Peyer's patch (tissue), 4 donors: Measurements from ENCODE around the gene DIAPH2. TPM values are rescaled to one million over a fixed set of nuclear protein-coding genes. Genes with fewer than 3 reads are reported as not detected.

ENCODE experiments used
- DNase-seq, 3 donors: peaks; one replicate each; pipeline ENCODE4 v3.0.0-alpha.2; 2017 to 2019
- H3K27ac ChIP-seq, 4 donors: fragments of 200-600 bp; sonication (generic); one replicate each; pipeline ENCODE4 v1.5.1; 2016 to 2019
- H3K27me3 ChIP-seq, 2 donors: fragments of 200-600 bp; sonication (generic); one replicate each; pipeline ENCODE4 v1.5.1; 2019
- H3K36me3 ChIP-seq, 3 donors: fragments of 200-600 bp; sonication (generic); one replicate each; pipeline ENCODE4 v1.5.1; 2016 to 2019
- H3K4me1 ChIP-seq, 4 donors: fragments of 200-600 bp; sonication (generic); one replicate each; pipeline ENCODE4 v1.5.1; 2016 to 2019
- H3K4me3 ChIP-seq, 4 donors: fragments of 200-600 bp; sonication (generic); 1 replicate in 3 of 4; 2 replicates in 1 of 4; pipeline ENCODE4 v1.5.1; 2016 to 2019; ENCODE audit warnings: mild to moderate bottlenecking in 1 of 4
- H3K9me3 ChIP-seq, 4 donors: fragments of 200-600 bp; sonication (generic); one replicate each; pipeline ENCODE4 v1.5.1; 2016 to 2019; ENCODE audit warnings: mild to moderate bottlenecking in 1 of 4
- POLR2A ChIP-seq, 2 donors: fragments of 450-650 bp; IDR thresholded peaks; one replicate each; pipeline ENCODE4 v1.5.1; 2017; ENCODE audit warnings: antibody characterized with exemption in 2 of 2, mild to moderate bottlenecking in 2 of 2, moderate library complexity in 2 of 2
- total RNA-seq, 4 donors: library from RNA; depleted of rRNA; stranded (reverse); fragments of >200 nt; gene quantifications; one replicate each; pipeline ENCODE4 v1.1.0, GENCODE V29; 2016
- TF ChIP-seq, protein P1 (sequence below), 6 experiments: fragments of 450-650 bp in 4 of 6; fragments of 200-600 bp in 2 of 6; sonication (generic) in 1 of 6; IDR thresholded peaks; one replicate each; pipeline ENCODE4 v1.5.1; 2017 to 2019; ENCODE audit warnings: antibody characterized with exemption in 6 of 6, mild to moderate bottlenecking in 3 of 6, moderate library complexity in 1 of 6

Gene DIAPH2
- total RNA-seq, 4 donors from 2014 or later, result 15.1 to 114 (median 33.0) TPM

DNA sequence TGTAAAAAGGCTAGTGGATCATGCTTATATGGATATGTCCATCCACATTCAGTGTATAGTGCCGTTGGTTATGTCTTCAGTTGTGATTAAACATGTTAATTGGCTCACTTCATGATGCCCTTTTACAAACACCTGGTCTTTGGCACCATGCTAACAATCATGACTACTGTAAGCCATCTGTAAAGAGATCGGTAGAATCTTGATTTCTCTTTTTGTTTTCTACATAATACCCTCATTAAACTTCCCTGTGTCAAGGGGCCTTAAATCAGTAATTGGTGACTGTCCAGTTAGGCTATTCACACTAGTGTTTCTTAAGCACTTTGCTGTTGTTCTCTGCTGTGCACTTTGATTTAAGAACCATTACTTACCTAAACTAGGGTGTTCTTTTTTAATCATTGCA is 674.3 kb downstream of the DIAPH2 start:
- no peaks in the 10 kb centered on the region for H3K4me1 ChIP-seq
- no peak for DNase-seq
- H3K9me3 ChIP-seq, result no peaks in the 10 kb centered on the region
- no peak overlapping the region for H3K27ac ChIP-seq
- no peak overlapping the region for H3K4me3 ChIP-seq
- TF ChIP-seq, protein P1, sequence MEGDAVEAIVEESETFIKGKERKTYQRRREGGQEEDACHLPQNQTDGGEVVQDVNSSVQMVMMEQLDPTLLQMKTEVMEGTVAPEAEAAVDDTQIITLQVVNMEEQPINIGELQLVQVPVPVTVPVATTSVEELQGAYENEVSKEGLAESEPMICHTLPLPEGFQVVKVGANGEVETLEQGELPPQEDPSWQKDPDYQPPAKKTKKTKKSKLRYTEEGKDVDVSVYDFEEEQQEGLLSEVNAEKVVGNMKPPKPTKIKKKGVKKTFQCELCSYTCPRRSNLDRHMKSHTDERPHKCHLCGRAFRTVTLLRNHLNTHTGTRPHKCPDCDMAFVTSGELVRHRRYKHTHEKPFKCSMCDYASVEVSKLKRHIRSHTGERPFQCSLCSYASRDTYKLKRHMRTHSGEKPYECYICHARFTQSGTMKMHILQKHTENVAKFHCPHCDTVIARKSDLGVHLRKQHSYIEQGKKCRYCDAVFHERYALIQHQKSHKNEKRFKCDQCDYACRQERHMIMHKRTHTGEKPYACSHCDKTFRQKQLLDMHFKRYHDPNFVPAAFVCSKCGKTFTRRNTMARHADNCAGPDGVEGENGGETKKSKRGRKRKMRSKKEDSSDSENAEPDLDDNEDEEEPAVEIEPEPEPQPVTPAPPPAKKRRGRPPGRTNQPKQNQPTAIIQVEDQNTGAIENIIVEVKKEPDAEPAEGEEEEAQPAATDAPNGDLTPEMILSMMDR (IDR thresholded peaks at IDR 0.05), result no peak
- no peak for TF ChIP-seq POLR2A (IDR thresholded peaks at IDR 0.05)
- H3K27me3 ChIP-seq, result no peaks in the 10 kb centered on the region
- no peaks in the 10 kb centered on the region for H3K36me3 ChIP-seq

DNA sequence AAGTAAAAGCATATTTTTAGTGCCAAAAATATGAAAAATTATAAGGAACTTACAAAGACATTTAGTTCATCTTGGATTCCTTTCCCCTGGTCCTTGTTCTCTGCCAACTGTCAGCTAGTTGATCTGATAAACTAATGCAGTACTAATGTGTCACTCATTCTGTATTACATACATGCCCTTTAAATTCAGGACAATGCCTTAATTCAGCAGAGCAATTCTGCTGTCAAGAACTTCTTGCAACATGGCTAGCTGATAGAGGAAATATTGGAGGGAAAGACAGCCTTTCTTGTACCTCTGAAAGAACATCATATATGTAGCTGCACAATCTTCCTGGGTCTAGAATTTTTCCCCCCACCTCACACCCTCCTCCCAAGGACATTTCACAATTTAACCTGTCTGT is 679.2 kb downstream of the DIAPH2 start:
- Histone ChIP-seq H3K27me3 (no peaks in the 10 kb centered on the region), H3K4me1 (no peaks in the 10 kb centered on the region), H3K9me3 (no peaks in the 10 kb centered on the region), H3K36me3 (no peaks in the 10 kb centered on the region), H3K4me3 (no peak overlapping the region), H3K27ac (no peak overlapping the region)
- no peak for DNase-seq
- TF ChIP-seq POLR2A (IDR thresholded peaks at IDR 0.05), result no peak
- TF ChIP-seq, protein P1 (IDR thresholded peaks at IDR 0.05), result no peak

DNA sequence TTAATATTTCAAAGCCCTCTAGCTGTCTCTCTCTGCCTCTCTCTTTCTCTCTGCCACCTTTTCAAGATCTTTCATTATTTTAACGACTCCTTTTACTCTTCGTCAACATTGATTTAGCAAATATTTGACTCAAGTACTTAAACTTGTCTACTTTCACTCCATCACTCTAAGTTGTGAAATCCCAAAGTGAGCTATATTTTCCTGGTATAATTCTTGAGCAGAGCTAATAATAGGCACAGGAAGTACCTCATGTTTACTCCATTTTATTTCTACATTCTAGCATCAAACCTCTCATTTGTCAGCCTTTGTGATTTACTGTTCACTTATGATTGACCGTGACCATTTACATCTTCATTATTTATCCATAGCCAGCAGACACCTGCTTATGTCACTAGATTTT is 681.6 kb downstream of the DIAPH2 start:
- Histone ChIP-seq H3K27ac (no peak overlapping the region), H3K4me3 (no peak overlapping the region), H3K9me3 (no peaks in the 10 kb centered on the region), H3K36me3 (no peaks in the 10 kb centered on the region), H3K4me1 (no peaks in the 10 kb centered on the region), H3K27me3 (no peaks in the 10 kb centered on the region)
- TF ChIP-seq POLR2A (IDR thresholded peaks at IDR 0.05), result no peak
- TF ChIP-seq, protein P1 (IDR thresholded peaks at IDR 0.05), result no peak
- no peak for DNase-seq

DNA sequence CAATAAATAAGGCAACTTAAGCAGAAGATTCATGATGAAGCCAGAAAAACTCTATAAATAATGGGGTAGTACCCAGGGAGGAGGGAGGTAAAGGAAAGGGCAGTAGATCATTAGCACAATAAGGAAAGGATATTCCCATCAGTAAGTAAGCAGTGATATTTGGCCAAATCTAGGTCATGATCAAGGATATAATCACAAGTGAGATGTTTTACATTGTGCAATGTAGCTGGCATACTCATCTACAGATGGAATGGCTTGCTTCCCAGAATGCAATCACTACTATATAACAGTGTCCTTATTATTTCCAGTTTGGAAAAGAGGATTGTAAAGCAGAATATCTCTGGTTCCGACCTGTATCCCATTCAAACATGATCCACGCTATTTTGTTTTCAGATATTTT is 682.5 kb downstream of the DIAPH2 start:
- H3K4me1 ChIP-seq, result no peaks in the 10 kb centered on the region
- no peaks in the 10 kb centered on the region for H3K36me3 ChIP-seq
- no peak for TF ChIP-seq POLR2A (IDR thresholded peaks at IDR 0.05)
- TF ChIP-seq, protein P1 (IDR thresholded peaks at IDR 0.05), result no peak
- no peak for DNase-seq
- no peaks in the 10 kb centered on the region for H3K27me3 ChIP-seq
- H3K4me3 ChIP-seq, result no peak overlapping the region
- H3K9me3 ChIP-seq, result no peaks in the 10 kb centered on the region
- no peak overlapping the region for H3K27ac ChIP-seq

DNA sequence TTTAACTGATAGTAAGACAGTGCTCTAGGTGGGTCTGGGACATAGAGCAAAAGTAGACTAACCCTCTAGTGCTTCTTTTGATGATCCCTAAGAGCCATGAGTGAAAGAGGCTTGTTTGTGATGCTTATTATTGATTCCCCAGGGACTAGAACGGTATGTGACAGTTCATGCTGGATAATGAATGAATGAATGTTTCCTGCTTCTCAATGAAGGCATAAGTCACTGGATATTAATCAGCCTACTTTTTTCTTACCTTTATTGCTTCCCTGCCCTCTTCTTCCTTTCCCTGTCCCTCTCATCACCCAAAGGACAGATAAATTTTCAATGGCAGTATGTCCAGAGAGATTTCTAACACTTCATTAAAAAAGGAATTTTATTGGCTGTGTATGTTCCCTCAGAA is 685.3 kb downstream of the DIAPH2 start:
- TF ChIP-seq, protein P1 (IDR thresholded peaks at IDR 0.05), result no peak
- no peak for TF ChIP-seq POLR2A (IDR thresholded peaks at IDR 0.05)
- H3K36me3 ChIP-seq, result no peaks in the 10 kb centered on the region
- H3K27ac ChIP-seq, result no peak overlapping the region
- no peaks in the 10 kb centered on the region for H3K9me3 ChIP-seq
- H3K27me3 ChIP-seq, result no peaks in the 10 kb centered on the region
- no peak overlapping the region for H3K4me3 ChIP-seq
- H3K4me1 ChIP-seq, result no peaks in the 10 kb centered on the region
- no peak for DNase-seq
